Measurements from ENCODE around the gene EPS15. TPM values are rescaled to one million over a fixed set of nuclear protein-coding genes. Genes with fewer than 3 reads are reported as not detected.

EPS15 gene
- total RNA-seq, 4 donors from 2014 or later = 43.8 to 74.0 (median 59.9) TPM

- DNase-seq = no peak
- TF ChIP-seq POLR2AphosphoS5 (IDR thresholded peaks at IDR 0.05) (no peak), CTCF (IDR thresholded peaks at IDR 0.05) (no peak), POLR2A (IDR thresholded peaks at IDR 0.05) (no peak), EP300 (IDR thresholded peaks at IDR 0.05; ENCODE audit: low read depth) (no peak)
- intact Hi-C loops (cut with DNase I; ENCODE audit: low total_unique reads) (no loop called here), in situ Hi-C loops (cut with MboI; ENCODE audit: low pct_ligation_motif_present in 1 of 4, low pct_unique_long_range_greater_than_20kb in 1 of 4, low sequenced_read_pairs in 3 of 4) (no loop called here)
- H3K36me3 ChIP-seq = peaks cover 0 to 7% (median 0%) of the 10 kb centered on the region in 4 donors
- H3K27me3 ChIP-seq = no peaks in the 10 kb centered on the region
- H3K9me3 ChIP-seq = no peaks in the 10 kb centered on the region
- no peak overlapping the region for H3K4me3 ChIP-seq
- H3K4me1 ChIP-seq = peaks cover 0 to 26% (median 4%) of the 10 kb centered on the region in 4 donors
- peak overlapping the region; percentile 13 to 45 (median 23) for H3K27ac ChIP-seq
These were observed 45.5 kb downstream of the EPS15 start for GRCh38 chr1:51473331-51474115.

- Histone ChIP-seq H3K36me3 (peaks cover 0 to 12% (median 3%) of the 10 kb centered on the region in 4 donors), H3K27me3 (no peaks in the 10 kb centered on the region)
These were observed 46.7 kb downstream of the EPS15 start for GRCh38 chr1:51472359-51472758.

GRCh38 chr1:51469518-51469917 is 49.5 kb downstream of the EPS15 start:
- Histone ChIP-seq H3K27me3 (no peaks in the 10 kb centered on the region), H3K36me3 (peaks cover 0 to 21% (median 6%) of the 10 kb centered on the region in 4 donors), H3K27ac (no peak overlapping the region), H3K4me1 (peaks cover 0 to 26% (median 4%) of the 10 kb centered on the region in 4 donors), H3K4me3 (no peak overlapping the region), H3K9me3 (no peaks in the 10 kb centered on the region)
- WGBS, 2 donors (ENCODE audit: low coverage in 1 of 2) = 81 to 86% methylated on average over 3 of the region's 3 CpGs
- TF ChIP-seq POLR2AphosphoS5 (IDR thresholded peaks at IDR 0.05) (no peak), EP300 (IDR thresholded peaks at IDR 0.05; ENCODE audit: low read depth) (no peak), POLR2A (IDR thresholded peaks at IDR 0.05) (no peak), CTCF (IDR thresholded peaks at IDR 0.05) (no peak)
- in situ Hi-C loops (cut with MboI; ENCODE audit: low pct_ligation_motif_present in 1 of 4, low pct_unique_long_range_greater_than_20kb in 1 of 4, low sequenced_read_pairs in 3 of 4) = no loop called here
- intact Hi-C loops (cut with DNase I; ENCODE audit: low total_unique reads) = no loop called here
- no peak for DNase-seq

More at GRCh38 chr1:51472359-51472758, 46.7 kb downstream of the EPS15 start:
- TF ChIP-seq POLR2A (IDR thresholded peaks at IDR 0.05) = no peak
- no peak for TF ChIP-seq CTCF (IDR thresholded peaks at IDR 0.05)
- TF ChIP-seq POLR2AphosphoS5 (IDR thresholded peaks at IDR 0.05) = no peak
- no peak for TF ChIP-seq EP300 (IDR thresholded peaks at IDR 0.05; ENCODE audit: low read depth)
- Histone ChIP-seq H3K4me1 (peaks cover 0 to 26% (median 4%) of the 10 kb centered on the region in 4 donors), H3K27ac (peak overlapping the region in 3 of 4 donors; percentile 13 to 45 (median 30)), H3K4me3 (no peak overlapping the region), H3K9me3 (no peaks in the 10 kb centered on the region)
- DNase-seq = no peak
- WGBS, 2 donors (ENCODE audit: low coverage in 1 of 2) = 53 to 82% methylated on average over 2 of the region's 2 CpGs
- intact Hi-C loops (cut with DNase I; ENCODE audit: low total_unique reads) = no loop called here
- in situ Hi-C loops (cut with MboI; ENCODE audit: low pct_ligation_motif_present in 1 of 4, low pct_unique_long_range_greater_than_20kb in 1 of 4, low sequenced_read_pairs in 3 of 4) = no loop called here

DNA sequence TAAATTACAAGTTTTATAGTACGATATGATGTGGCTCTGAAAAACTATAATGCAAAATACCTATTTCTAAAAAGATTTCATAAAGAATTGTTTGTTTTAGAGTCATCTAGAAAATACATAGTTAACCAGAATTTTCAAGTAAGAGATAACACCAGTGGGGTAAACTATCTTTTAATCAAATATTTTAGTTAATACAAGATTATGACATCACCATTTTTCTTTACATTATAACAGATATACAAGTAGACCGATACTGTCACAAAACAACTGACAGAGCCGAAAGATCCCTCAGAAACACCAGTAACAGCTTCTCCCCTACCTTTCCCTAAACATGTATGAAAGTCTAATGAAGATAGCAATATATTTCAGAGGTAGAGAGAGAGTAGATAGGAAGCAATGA is 54.2 kb downstream of the EPS15 start:
- Histone ChIP-seq H3K27ac (no peak overlapping the region), H3K4me3 (no peak overlapping the region)
- TF ChIP-seq POLR2A (IDR thresholded peaks at IDR 0.05) (no peak), CTCF (IDR thresholded peaks at IDR 0.05) (no peak), EP300 (IDR thresholded peaks at IDR 0.05; ENCODE audit: low read depth) (no peak), POLR2AphosphoS5 (IDR thresholded peaks at IDR 0.05) (no peak)

More for the DNA sequence above, 54.2 kb downstream of the EPS15 start:
- H3K27me3 ChIP-seq = no peaks in the 10 kb centered on the region
- WGBS, 2 donors (ENCODE audit: low coverage in 1 of 2) = 97 to 100% methylated on average over 3 of the region's 3 CpGs
- no peak for DNase-seq
- peaks cover 0 to 42% (median 12%) of the 10 kb centered on the region in 4 donors for H3K36me3 ChIP-seq
- H3K4me1 ChIP-seq = peaks cover 0 to 4% (median 1%) of the 10 kb centered on the region in 4 donors
- intact Hi-C loops (cut with DNase I; ENCODE audit: low total_unique reads) (no loop called here), in situ Hi-C loops (cut with MboI; ENCODE audit: low pct_ligation_motif_present in 1 of 4, low pct_unique_long_range_greater_than_20kb in 1 of 4, low sequenced_read_pairs in 3 of 4) (no loop called here)
- no peaks in the 10 kb centered on the region for H3K9me3 ChIP-seq

All from transverse colon (tissue), 4 donors.